Keratinocyte (primary cell): ENCODE results near the gene CRTC3. TPM values are rescaled to one million over a fixed set of nuclear protein-coding genes. Genes with fewer than 3 reads are reported as not detected.
"Not testable (repeated sequence)": the region's sequence is repeated elsewhere in the genome, so short reads cannot be mapped to it uniquely, and the experiment has no call there.

Experiments used
- DNase-seq: peaks from one replicate; pipeline ENCODE4 v3.0.0-alpha.2; 2011; ENCODE audit warnings: low read depth, missing footprints, low spot score
- FAIRE-seq: peaks from 2 replicates; lab custom pipeline; 2011; peaks lifted over from hg19 to GRCh38; lab: Jason Lieb, UNC
- H2AFZ ChIP-seq: 2 replicates; pipeline ENCODE4 v1.6.0; 2012; ENCODE audit warnings: low read length, control low read depth, inconsistent platforms; ENCODE audit not compliant: control insufficient read depth
- H3K27ac ChIP-seq: 2 replicates; pipeline ENCODE4 v1.5.1; 2011; ENCODE audit warnings: low read length; ENCODE audit not compliant: control insufficient read depth, insufficient read depth
- H3K27me3 ChIP-seq: 3 replicates; pipeline ENCODE4 v1.6.0; 2011; ENCODE audit warnings: low read length; ENCODE audit not compliant: control insufficient read depth, insufficient read depth; ENCODE audit errors: extremely low read depth
- H3K36me3 ChIP-seq, 2 experiments: 2 replicates in 1 of 2; 3 replicates in 1 of 2; pipeline ENCODE4 v1.5.1; 2011; ENCODE audit warnings: low read length in 2 of 2, mild to moderate bottlenecking in 1 of 2; ENCODE audit not compliant: control insufficient read depth in 2 of 2, insufficient read depth in 2 of 2; ENCODE audit errors: extremely low read depth in 1 of 2
- H3K4me1 ChIP-seq: 3 replicates; pipeline ENCODE4 v1.5.1; 2011; ENCODE audit warnings: low read length; ENCODE audit not compliant: control insufficient read depth, insufficient read depth; ENCODE audit errors: extremely low read depth
- H3K4me2 ChIP-seq: 3 replicates; pipeline ENCODE4 v1.6.0; 2011; ENCODE audit warnings: low read depth, low read length; ENCODE audit not compliant: control insufficient read depth, insufficient read depth; ENCODE audit errors: extremely low read depth
- H3K4me3 ChIP-seq, 3 experiments: fragments of 200-600 bp in 1 of 3; sonication (generic) in 1 of 3; 2 replicates in 2 of 3; 3 replicates in 1 of 3; pipeline ENCODE4 v1.5.1; 2011 to 2016; ENCODE audit warnings: low read length in 3 of 3, mild to moderate bottlenecking in 3 of 3, control low read depth in 2 of 3, inconsistent platforms in 1 of 3, low read depth in 1 of 3, mixed read lengths in 1 of 3, mixed run types in 1 of 3, moderate library complexity in 1 of 3; ENCODE audit not compliant: control insufficient read depth in 2 of 3, insufficient read depth in 2 of 3; ENCODE audit errors: extremely low read depth in 1 of 3
- H3K79me2 ChIP-seq: 2 replicates; pipeline ENCODE4 v1.6.0; 2012; ENCODE audit warnings: low read length; ENCODE audit not compliant: control insufficient read depth, insufficient read depth
- H3K9ac ChIP-seq: 3 replicates; pipeline ENCODE4 v1.6.0; 2011; ENCODE audit warnings: low read length; ENCODE audit not compliant: control insufficient read depth, insufficient read depth; ENCODE audit errors: extremely low read depth
- H3K9me1 ChIP-seq: 3 replicates; pipeline ENCODE4 v1.6.0; 2011; ENCODE audit warnings: low read length; ENCODE audit not compliant: control insufficient read depth, insufficient read depth; ENCODE audit errors: extremely low read depth
- H3K9me3 ChIP-seq: 2 replicates; pipeline ENCODE4 v1.5.1; 2012; ENCODE audit warnings: low read depth, low read length; ENCODE audit not compliant: control insufficient read depth
- H4K20me1 ChIP-seq: 3 replicates; pipeline ENCODE4 v1.6.0; 2011; ENCODE audit warnings: low read length; ENCODE audit not compliant: control insufficient read depth, insufficient read depth; ENCODE audit errors: extremely low read depth
- CTCF ChIP-seq, 3 experiments: IDR thresholded peaks in 1 of 3; conservative IDR thresholded peaks in 1 of 3; optimal IDR thresholded peaks in 1 of 3; 2 replicates in 2 of 3; 3 replicates in 1 of 3; pipeline versions ENCODE3 to v1.5.1; 2011; ENCODE audit warnings: low read length in 3 of 3, mild to moderate bottlenecking in 3 of 3, moderate library complexity in 2 of 3, control low read depth in 1 of 3, inconsistent platforms in 1 of 3; ENCODE audit not compliant: insufficient read depth in 2 of 3; ENCODE audit errors: extremely low read depth in 1 of 3
- EZH2 ChIP-seq: IDR thresholded peaks from one replicate; pipeline ENCODE4 v1.6.1; 2012; ENCODE audit warnings: inconsistent platforms, mild to moderate bottlenecking, low read length, moderate library complexity
- dilution Hi-C: fragments of 300-500 bp; cut with MboI; formaldehyde crosslinking; loops from one replicate; pipeline ENCODE4 v1.7.0; 2020; ENCODE audit warnings: low sequenced_read_pairs; ENCODE audit not compliant: extremely low pct_ligation_motif_present
- polyA plus RNA-seq, 5 experiments: library from polyadenylated mRNA; depleted of rRNA in 3 of 5; stranded (reverse) in 3 of 5; stranded (forward) in 1 of 5; unstranded in 1 of 5; fragments of >200 nt; gene quantifications; 1 replicate in 1 of 5; 2 replicates in 3 of 5; 3 replicates in 1 of 5; pipeline versions ENCODE4 v1.2.1 to v1.2.3, GENCODE V29; 2011 to 2012; ENCODE audit warnings: missing spikeins in 2 of 5, low read depth in 1 of 5, low replicate concordance in 1 of 5

CRTC3 gene
- polyA plus RNA-seq, 1 donor (not counting 4 experiments of a cell fraction or from before 2014, with no cell fraction given): 11.9 TPM

- Histone ChIP-seq H3K27me3 (no peaks in the 10 kb centered on the region), H3K9ac (no peak overlapping the region), H2AFZ (no peak overlapping the region), H3K4me1 (peaks cover 7% of the 10 kb centered on the region), H3K36me3 (peaks cover 13 to 20% of the 10 kb centered on the region in 2 experiments), H3K4me3 (no peak overlapping the region), H3K27ac (no peak overlapping the region), H3K9me3 (no peaks in the 10 kb centered on the region), H4K20me1 (no peaks in the 10 kb centered on the region), H3K9me1 (no peaks in the 10 kb centered on the region), H3K4me2 (no peak overlapping the region), H3K79me2 (no peaks in the 10 kb centered on the region)
- dilution Hi-C loops: no loop called here
- no peak for FAIRE-seq
- TF ChIP-seq EZH2: no peak
- no peak for TF ChIP-seq CTCF (optimal IDR thresholded peaks at IDR 0.05 in 1 of 3, IDR thresholded peaks at IDR 0.05 in 1 of 3, conservative IDR thresholded peaks at IDR 0.05 in 1 of 3; ENCODE audit: extremely low read depth in 1 of 3, insufficient read depth in 2 of 3, low read length in 3 of 3)
- no peak for DNase-seq
Observed at GRCh38 chr15:90501898-90502297, 27.8 kb upstream of the CRTC3 start.

- H3K27me3 ChIP-seq, H3K9ac ChIP-seq, H3K9me3 ChIP-seq, FAIRE-seq, H3K4me1 ChIP-seq, H3K27ac ChIP-seq, DNase-seq, H3K36me3 ChIP-seq, H2AFZ ChIP-seq, H3K9me1 ChIP-seq, dilution Hi-C loops, H3K4me3 ChIP-seq, H4K20me1 ChIP-seq, H3K4me2 ChIP-seq, H3K79me2 ChIP-seq: not testable (repeated sequence)
Observed at GRCh38 chr15:90510781-90511180, 18.9 kb upstream of the CRTC3 start.

GRCh38 chr15:90511211-90511618, 18.5 kb upstream of the CRTC3 start:
- H3K36me3 ChIP-seq, H4K20me1 ChIP-seq, H3K4me1 ChIP-seq, H3K9ac ChIP-seq, dilution Hi-C loops, H3K9me3 ChIP-seq, H3K4me3 ChIP-seq, H3K79me2 ChIP-seq, H3K27me3 ChIP-seq, H3K9me1 ChIP-seq, FAIRE-seq, DNase-seq, H2AFZ ChIP-seq, H3K4me2 ChIP-seq, H3K27ac ChIP-seq: not testable (repeated sequence)
